NCI-H2081 (cell line): Measurements from ENCODE around the gene APCDD1.

Source experiments
- DNase-seq, 2 experiments: peaks; one replicate each; lab custom pipeline; 2025; lab: John Stamatoyannopoulos, UW

Gene APCDD1

GRCh38 chr18:10432781-10433180, 21.7 kb upstream of the APCDD1 start:
- DNase-seq = peak in 1 of 2 experiments; percentile 39

- DNase-seq = no peak
Observed at GRCh38 chr18:10436160-10436559, 18.3 kb upstream of the APCDD1 start.

GRCh38 chr18:10437837-10438236, 16.6 kb upstream of the APCDD1 start:
- DNase-seq = no peak

- DNase-seq = no peak
Observed at GRCh38 chr18:10439898-10440297, 14.5 kb upstream of the APCDD1 start.

GRCh38 chr18:10440884-10441283, 13.6 kb upstream of the APCDD1 start:
- no peak for DNase-seq

GRCh38 chr18:10441472-10441871, 13.0 kb upstream of the APCDD1 start:
- no peak for DNase-seq

GRCh38 chr18:10442551-10442971, 11.9 kb upstream of the APCDD1 start:
- no peak for DNase-seq

GRCh38 chr18:10443001-10443400, 11.4 kb upstream of the APCDD1 start:
- DNase-seq = no peak

GRCh38 chr18:10444314-10445006, 10.0 kb upstream of the APCDD1 start:
- no peak for DNase-seq

- DNase-seq = no peak
Observed at GRCh38 chr18:10449396-10449795, 5.0 kb upstream of the APCDD1 start.

- DNase-seq = no peak
Observed at GRCh38 chr18:10450986-10451385, 3.4 kb upstream of the APCDD1 start.

- DNase-seq = no peak
Observed at GRCh38 chr18:10453261-10453805, 1.1 kb upstream of the APCDD1 start.

- no peak for DNase-seq
Observed at GRCh38 chr18:10454681-10455557, 484 bp downstream of the APCDD1 start.

GRCh38 chr18:10455726-10456453, 1.5 kb downstream of the APCDD1 start:
- DNase-seq = peak in 1 of 2 experiments; percentile 34

- DNase-seq = no peak
Observed at GRCh38 chr18:10456718-10457117, 2.3 kb downstream of the APCDD1 start.

GRCh38 chr18:10457128-10457527, 2.7 kb downstream of the APCDD1 start:
- DNase-seq = no peak

- DNase-seq = no peak
Observed at GRCh38 chr18:10457767-10458166, 3.3 kb downstream of the APCDD1 start.

- no peak for DNase-seq
Observed at GRCh38 chr18:10458691-10459090, 4.3 kb downstream of the APCDD1 start.

- no peak for DNase-seq
Observed at GRCh38 chr18:10459587-10459986, 5.2 kb downstream of the APCDD1 start.

- DNase-seq = no peak
Observed at GRCh38 chr18:10460414-10461018, 6.1 kb downstream of the APCDD1 start.

GRCh38 chr18:10461989-10462388, 7.6 kb downstream of the APCDD1 start:
- DNase-seq = no peak

GRCh38 chr18:10462597-10462996, 8.2 kb downstream of the APCDD1 start:
- no peak for DNase-seq
